GM23248 (cell line): Measurements from ENCODE around the gene NCR1.

Experiments
- EZH2 ChIP-seq: fragments of 200-600 bp; sonication (generic); IDR thresholded peaks from 2 replicates; pipeline ENCODE4 v1.6.1; 2018; ENCODE audit warnings: antibody characterized with exemption, mild to moderate bottlenecking; ENCODE audit not compliant: insufficient read depth, poor library complexity, severe bottlenecking
- EZH2phosphoT487 ChIP-seq: fragments of 200-600 bp; sonication (generic); IDR thresholded peaks from 2 replicates; pipeline ENCODE4 v1.6.1; 2018; ENCODE audit warnings: antibody characterized with exemption, moderate library complexity, mild to moderate bottlenecking, low read depth; ENCODE audit not compliant: insufficient read depth

DNA sequence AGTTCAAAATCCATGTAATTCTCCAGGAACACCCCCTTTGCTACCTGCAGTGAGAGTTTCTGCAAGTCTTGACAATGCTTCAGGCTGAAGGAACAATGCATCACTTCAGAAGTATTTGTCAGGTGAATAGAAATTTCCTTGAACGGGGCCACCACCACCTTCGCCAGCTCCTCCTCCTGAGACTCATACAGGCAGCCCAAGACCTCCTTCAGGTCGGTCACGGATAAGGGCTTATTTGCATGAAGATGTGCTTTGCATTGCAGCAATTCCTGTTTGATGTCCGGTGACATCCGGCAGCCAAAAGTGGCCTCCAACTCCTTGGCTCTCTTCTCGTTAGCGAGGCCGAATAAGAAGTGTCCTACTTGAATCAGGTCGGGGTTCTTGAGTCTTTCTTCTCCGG is 33.0 kb downstream of the NCR1 start:
- TF ChIP-seq EZH2phosphoT487 (no peak), EZH2 (no peak)
